Muscle of arm (tissue), 14 donors: ENCODE data around the gene KRTAP13-4. TPM values are rescaled to one million over a fixed set of nuclear protein-coding genes. Genes with fewer than 3 reads are reported as not detected.

Experiments used
- DNase-seq: peaks from one replicate; pipeline ENCODE4 v3.0.0-alpha.2; 2013
- long read RNA-seq, 11 donors: transcript quantifications; one replicate each; lab custom pipeline, GENCODE V29; 2026
- polyA plus RNA-seq, 12 donors: library from polyadenylated mRNA; unstranded; fragments of 120-200 nt; gene quantifications; one replicate each; pipeline ENCODE4 v1.2.1, GENCODE V29; 2013; ENCODE audit not compliant: insufficient read length in 12 of 12

The KRTAP13-4 gene
- not detected for polyA plus RNA-seq
- long read RNA-seq, donor 1: 0 reads
- long read RNA-seq, donor 2: 0 reads
- long read RNA-seq, donor 3: 0 reads
- long read RNA-seq, donor 4: 0 reads
- long read RNA-seq, donor 5: 0 reads
- long read RNA-seq, donor 6: 0 reads
- long read RNA-seq, donor 7: 0 reads
- long read RNA-seq, donor 8: 0 reads
- long read RNA-seq, donor 9: 0 reads
- long read RNA-seq, donor 10: 0 reads
- long read RNA-seq, donor 11: 0 reads

DNA sequence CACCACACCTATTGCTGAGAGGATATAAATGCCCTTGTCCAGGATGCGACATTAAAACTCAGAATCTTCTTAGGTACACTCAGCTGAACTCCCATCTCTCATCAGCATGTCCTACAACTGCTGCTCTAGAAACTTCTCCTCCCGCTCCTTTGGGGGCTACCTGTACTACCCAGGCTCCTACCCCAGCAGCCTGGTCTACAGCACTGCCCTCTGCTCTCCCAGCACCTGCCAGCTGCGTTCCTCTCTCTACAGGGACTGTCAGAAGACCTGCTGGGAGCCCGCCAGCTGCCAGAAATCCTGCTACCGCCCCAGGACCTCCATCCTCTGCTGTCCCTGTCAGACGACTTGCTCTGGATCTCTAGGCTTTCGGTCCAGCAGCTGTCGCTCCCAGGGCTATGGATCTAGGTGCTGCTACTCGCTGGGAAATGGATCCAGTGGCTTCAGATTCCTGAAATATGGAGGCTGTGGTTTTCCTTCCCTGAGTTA is at the start of gene KRTAP13-4:
TSS of gene KRTAP13-4 (plus strand) at position 51 of the 486 bp plus-strand sequence. CDS start at position 107, 56 bp downstream.
- DNase-seq: no peak

DNA sequence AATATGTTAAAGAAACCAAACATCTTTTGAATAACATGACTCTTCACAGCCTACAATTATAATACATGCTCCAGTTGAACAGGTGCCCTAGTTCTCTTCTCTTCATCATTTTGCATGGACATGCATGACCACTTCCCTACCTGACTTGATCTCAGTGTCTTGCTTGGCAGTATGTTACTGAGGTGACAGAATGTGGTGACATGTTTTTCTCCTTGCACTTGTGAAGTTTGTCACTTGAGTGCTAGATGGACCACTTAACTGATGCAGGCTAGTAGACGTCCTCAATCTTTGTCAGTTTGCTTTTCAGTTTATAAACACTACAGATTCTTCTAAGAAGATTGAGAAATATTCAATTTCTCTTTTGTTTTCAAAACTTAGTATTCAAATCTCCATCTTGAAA is 47.8 kb upstream of the KRTAP13-4 start:
- no peak for DNase-seq

DNA sequence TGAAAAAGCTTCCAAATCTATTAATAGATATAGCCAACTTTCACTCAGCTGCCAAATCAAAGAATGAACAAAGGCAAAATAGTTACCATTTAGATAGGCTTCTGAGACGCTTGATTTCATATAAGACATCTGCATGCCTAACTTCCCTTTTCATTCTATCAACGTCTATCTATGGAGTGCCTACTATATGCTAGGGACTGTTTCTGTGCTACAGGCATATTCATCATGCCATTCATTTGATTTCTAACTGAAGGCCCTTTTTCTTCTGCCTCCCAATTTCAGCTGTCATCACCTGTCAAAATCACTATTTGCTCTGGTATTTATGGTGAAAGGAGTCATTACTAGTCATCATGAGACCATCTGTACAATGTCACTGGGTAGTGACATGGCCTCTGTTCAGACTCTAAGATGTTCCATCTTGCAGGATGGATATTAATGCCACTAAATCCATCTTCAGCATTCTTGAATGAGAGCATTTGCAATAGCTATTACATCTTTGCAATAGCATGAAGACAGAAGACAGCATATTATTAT is 38.5 kb upstream of the KRTAP13-4 start:
- no peak for DNase-seq

DNA sequence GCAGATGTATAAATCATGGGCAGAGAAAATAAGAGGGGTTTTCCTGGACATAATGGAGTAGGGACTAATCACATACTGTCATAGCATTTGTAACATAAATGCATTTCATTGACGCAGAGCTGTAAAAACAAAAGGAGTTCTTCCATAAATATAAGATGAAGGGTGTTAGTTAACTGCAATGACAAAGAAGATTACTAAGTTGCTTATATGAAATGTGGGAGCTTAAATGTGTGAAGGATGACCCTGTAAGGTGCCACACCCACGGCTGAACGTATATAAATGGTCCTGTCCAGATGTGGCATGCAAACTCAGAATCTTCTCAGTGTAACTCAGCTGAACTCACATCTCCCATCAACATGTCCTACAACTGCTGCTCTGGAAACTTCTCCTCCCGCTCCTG is 34.3 kb upstream of the KRTAP13-4 start, which contains the start of gene KRTAP13-1:
TSS of gene KRTAP13-1 (plus strand) at position 301 of the 400 bp plus-strand sequence. CDS start at position 357, 56 bp downstream.
- no peak for DNase-seq

DNA sequence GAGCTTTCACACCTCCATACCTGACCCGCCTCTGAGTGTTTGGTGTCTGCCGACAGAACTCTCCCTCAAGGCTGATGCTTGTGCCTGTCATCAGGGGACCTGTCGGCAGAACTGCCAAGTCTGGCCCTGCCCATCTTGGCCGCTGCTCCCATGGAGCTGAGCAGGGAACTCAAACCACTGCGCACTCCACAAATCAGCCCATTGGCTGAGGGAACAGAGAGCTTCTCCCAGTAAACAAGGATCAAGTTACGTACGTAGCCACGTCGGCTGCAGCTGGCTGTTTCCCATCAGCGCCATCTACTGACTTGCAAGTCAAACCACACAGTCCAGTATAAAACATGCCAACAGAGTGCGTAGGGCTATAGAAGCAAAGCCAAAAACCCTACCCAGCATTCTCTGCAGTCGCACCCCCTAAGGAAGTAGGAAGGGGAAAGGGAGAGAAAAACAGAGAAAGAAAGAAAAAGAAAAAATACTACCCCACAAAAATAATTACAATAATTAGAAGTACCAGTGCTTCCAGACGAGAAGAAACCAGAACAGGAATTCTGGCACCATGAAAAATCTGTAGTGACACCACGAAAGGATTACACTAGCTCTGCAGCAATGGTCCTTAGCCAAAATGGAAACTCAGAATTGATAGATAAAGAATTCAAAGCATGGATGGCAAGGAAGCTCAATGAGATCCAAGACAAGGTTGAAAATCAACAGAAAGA is 21.1 kb upstream of the KRTAP13-4 start:
- DNase-seq: peak; percentile 3

DNA sequence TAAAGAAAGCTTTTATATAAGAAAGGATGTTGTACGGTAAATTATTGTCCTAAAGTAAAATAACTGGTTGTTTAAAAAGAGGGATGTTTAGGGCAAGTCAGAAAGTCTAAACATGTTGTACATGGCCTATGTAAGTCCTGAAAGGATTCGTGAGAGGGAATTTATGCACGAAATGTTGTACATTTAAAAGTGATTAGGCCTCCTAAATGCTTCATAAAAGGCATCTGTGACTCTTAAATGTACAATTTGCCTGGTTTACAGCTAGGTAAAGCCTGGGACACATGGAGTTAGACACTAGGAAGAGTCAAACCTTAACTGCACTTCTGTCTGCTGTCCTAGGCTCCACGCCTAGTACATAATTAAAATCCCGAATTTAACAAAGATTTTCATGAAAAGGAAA is 14.0 kb upstream of the KRTAP13-4 start:
- no peak for DNase-seq

DNA sequence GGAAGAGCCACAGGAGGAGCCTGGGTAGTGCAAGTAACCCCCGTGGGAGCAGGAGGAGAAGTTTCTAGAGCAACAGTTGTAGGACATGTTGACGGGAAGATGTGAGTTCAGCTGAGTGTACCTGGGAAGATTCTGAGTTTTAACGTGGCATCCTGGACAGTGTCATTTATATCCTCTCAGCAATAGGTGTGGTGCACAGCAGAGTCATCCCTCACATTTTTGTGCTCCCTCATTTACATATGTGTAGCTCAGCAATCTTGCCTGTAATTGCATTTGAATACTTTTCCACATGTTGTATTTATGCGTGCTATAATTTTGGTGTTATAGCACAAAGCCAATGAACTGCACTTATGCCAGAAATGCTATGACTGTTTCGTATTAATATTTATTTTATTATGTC is 4.2 kb upstream of the KRTAP13-4 start, which contains the start of gene KRTAP13-3:
TSS of gene KRTAP13-3 (minus strand) at position 101 of the 400 bp plus-strand sequence. CDS start at position 87, 14 bp downstream.
- DNase-seq: no peak

DNA sequence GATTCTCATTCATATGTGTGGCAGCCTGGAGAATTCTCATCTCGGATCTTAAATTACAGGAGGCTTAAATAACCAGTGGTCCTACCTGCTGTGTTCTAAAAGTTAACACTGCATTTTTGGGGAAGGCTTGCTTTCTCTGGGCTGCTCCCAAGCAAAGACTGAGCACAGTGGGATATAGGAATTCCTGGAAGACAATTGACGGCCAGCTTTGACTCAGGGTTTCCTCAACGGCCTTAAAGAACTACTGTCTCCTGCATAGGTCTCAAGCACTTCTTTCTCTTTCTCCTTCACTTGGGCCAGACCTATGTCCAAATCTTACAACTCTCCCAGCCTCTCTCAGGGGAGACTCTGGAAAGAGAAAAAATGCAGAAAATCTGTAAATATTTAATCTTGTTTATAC is 3.3 kb upstream of the KRTAP13-4 start:
- no peak for DNase-seq

GRCh38 chr21:30434033-30434631 is 4.1 kb downstream of the KRTAP13-4 start:
- peak; percentile 9 for DNase-seq

GRCh38 chr21:30437010-30437565 is 7.1 kb downstream of the KRTAP13-4 start:
- DNase-seq: no peak

GRCh38 chr21:30439975-30440374 is 10.0 kb downstream of the KRTAP13-4 start, which contains the start of gene KRTAP15-1:
TSS of gene KRTAP15-1 (plus strand) at chr21:30440275. CDS start at chr21:30440328, 53 bp downstream.
- no peak for DNase-seq

DNA sequence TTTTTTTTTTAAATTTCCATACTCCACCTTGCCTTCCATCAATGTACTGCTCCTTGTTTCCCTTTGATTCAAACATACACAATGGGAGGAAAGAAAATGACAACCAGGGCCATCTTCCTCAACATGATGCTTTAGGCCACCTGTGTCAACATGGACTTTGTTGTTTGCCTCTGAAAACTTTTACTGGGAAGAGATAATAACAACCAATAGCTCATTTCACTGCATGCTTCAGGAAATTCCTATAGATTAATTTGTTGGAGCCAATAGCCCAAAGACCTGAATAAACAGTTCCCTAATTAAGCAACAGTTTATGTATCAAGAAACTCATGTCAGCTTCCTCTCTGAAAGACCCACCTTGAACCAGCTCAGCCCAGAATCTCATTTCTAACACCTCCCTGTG is 13.2 kb downstream of the KRTAP13-4 start:
- DNase-seq: no peak

GRCh38 chr21:30444204-30444603 is 14.2 kb downstream of the KRTAP13-4 start:
- DNase-seq: no peak

DNA sequence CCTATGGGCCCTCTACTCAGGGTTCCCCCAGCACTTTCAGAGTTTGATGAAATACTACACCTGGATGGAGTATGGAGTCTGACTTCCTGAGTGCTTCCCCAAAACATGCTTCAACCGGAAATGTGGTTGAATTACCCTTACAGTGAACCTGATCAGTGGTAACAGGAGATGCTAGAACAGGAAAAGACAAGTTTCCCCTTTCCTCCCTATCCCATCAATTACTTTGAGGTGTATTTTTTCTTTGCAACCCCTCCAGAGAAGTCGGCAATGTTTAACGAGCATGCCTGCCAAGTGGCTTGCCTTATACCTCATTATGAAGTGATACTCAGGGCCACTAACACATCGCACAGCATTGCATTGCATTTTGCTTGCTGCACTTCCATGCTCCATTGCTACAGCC is 17.0 kb downstream of the KRTAP13-4 start:
- DNase-seq: no peak

- no peak for DNase-seq
Observed at GRCh38 chr21:30448514-30448913, 18.5 kb downstream of the KRTAP13-4 start.

GRCh38 chr21:30463713-30464112 is 33.7 kb downstream of the KRTAP13-4 start:
- no peak for DNase-seq

DNA sequence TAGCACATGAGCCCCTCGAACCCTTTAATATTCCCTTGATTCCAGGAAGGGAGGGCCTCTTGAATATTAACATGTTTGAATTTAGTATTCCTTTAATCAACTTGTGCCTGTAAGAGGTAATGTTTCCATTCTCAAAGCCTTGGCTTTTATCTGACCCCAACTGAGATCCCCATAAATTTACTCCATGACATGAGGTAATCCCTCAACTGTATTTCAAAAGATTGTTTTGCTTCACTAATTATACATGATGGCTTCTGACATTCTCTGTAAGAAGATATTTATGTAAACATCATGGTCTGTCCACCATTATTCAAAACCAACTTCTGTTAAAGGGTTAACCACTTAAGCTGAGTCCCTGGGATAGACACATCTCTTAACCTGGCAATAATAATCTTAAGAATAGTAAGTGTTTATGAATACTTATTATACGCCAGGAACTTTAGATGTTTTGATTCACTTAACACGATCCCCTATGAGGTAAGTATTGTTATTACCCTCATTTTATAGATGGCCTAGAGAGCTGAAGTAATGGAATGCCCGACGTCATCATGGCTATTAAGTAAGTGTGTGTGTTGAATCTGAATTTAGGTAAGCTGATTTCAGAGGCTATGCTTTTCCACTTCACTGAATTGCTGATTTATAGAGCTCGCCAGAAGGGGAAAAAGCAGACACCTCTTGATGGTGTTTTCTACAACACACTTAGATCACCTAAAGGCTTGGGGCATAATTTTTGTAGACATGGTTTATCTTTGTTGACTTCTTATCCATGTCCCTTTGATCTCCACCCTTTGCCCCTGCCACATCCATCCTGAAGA is 39.1 kb downstream of the KRTAP13-4 start:
- no peak for DNase-seq

- no peak for DNase-seq
Observed at GRCh38 chr21:30478004-30478403, 48.0 kb downstream of the KRTAP13-4 start.

DNA sequence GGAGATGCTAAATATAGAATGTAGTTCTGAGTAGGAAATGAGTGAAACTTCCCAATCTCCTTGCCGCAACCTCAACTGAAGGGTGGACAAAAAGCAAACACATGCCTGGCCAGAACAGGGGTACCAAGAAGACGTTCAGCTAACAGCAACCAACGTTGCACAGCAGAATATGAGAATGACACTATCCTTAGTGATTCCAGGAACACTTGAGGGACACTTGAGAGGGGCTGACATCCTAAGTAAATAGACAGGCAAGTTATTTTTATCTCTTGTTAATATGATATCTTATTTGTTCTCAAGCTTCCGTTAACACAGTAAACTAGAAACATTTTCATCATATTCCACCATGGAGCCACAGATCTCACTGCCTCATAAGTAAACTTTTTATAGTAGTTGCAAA is 49.2 kb downstream of the KRTAP13-4 start:
- DNase-seq: no peak

- no peak for DNase-seq
Observed at GRCh38 chr21:30480145-30480544, 50.1 kb downstream of the KRTAP13-4 start, which contains the start of gene KRTAP19-1. TSS of gene KRTAP19-1 (minus strand) at chr21:30480367. CDS start at chr21:30480317, 50 bp downstream.
